HEK293T (cell line): ENCODE results near the gene TRHDE.

Experiments
- CTBP1 ChIP-seq: fragments of 450-650 bp; IDR thresholded peaks from 2 replicates; pipeline ENCODE4 v1.6.1; 2016; ENCODE audit warnings: borderline replicate concordance
- HDGF ChIP-seq: fragments of 450-650 bp; IDR thresholded peaks from 2 replicates; pipeline ENCODE4 v1.6.1; 2017; ENCODE audit warnings: antibody characterized with exemption, borderline replicate concordance
- L3MBTL2 ChIP-seq: fragments of 450-650 bp; conservative IDR thresholded peaks from 2 replicates; pipeline ENCODE4 v1.6.1; 2016; ENCODE audit warnings: mild to moderate bottlenecking
- SP1 ChIP-seq: fragments of 450-650 bp; IDR thresholded peaks from 2 replicates; pipeline ENCODE4 v1.6.1; 2017
- SUZ12 ChIP-seq: fragments of 450-650 bp; IDR thresholded peaks from 2 replicates; pipeline ENCODE4 v1.6.1; 2016; ENCODE audit warnings: mild to moderate bottlenecking
- TARDBP ChIP-seq: fragments of 450-650 bp; IDR thresholded peaks from 2 replicates; pipeline ENCODE4 v1.6.1; 2016
- ZNF384 ChIP-seq: fragments of 450-650 bp; IDR thresholded peaks from 2 replicates; pipeline ENCODE4 v1.6.1; 2016

GRCh38 chr12:72226510-72226909, 45.7 kb upstream of the TRHDE start:
- TF ChIP-seq HDGF (no peak), SUZ12 (no peak), TARDBP (no peak), ZNF384 (no peak), CTBP1 (no peak), L3MBTL2 (no peak), SP1 (no peak)
